Activated CD4-positive, alpha-beta T cell treated with anti-CD3 and anti-CD28 coated beads, Interleukin-10, Interleukin-2, amounts not matched to agents 100 ng/mL and 50 ng/mL, durations not matched to agents 16 hours and 8 hours (primary cell): ENCODE measurements around the gene ZNF25.
"Not testable (repeated sequence)": the region's sequence is repeated elsewhere in the genome, so short reads cannot be mapped to it uniquely, and the experiment has no call there.

Experiments
- DNase-seq: peaks from one replicate; pipeline ENCODE4 v3.0.0-alpha.2; 2020

ZNF25 gene

DNA sequence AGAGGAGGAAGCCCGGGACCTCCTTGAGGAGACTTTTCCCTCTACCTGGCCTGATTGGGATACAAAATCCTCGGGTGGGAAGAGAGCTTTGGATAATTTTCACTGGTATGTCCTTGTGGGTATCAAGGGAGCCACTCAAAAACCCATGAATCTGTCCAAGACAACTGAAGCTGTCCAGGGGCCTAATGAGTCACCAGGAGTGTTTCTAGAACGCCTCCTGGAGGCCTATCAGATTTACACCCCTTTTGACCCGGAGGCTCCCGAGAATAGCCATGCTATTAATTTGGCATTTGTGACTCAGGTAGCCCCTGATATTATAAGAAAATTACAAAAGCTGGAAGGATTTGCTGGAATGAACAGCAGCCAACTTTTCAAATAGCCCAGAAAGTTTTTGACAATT is 38.6 kb downstream of the ZNF25 start:
- no peak for DNase-seq

- no peak for DNase-seq
These were observed 41.7 kb downstream of the ZNF25 start for GRCh38 chr10:37934791-37935190.

- no peak for DNase-seq
These were observed 46.0 kb downstream of the ZNF25 start for GRCh38 chr10:37930423-37930822.

- DNase-seq = not testable (repeated sequence)
These were observed 68.3 kb downstream of the ZNF25 start for GRCh38 chr10:37908165-37908564.

DNA sequence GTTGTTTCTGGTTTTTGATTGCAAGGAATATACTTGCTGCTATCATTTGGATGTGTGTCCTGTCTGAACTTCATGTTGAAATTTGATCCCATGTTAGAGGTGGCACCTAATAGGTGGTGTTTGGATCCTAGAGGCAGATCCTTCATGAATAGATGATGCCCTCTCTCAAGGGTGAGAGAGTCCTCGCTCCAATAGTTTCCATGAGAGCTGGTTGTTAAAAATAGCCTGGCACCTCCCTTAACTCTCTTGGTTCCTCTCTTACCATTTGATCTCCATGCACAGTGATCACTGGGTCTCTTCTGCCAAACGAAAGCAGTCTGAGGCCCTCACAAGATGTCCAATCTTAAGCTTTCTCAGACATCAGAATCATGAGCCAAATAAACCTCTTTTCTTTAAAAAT is 70.1 kb downstream of the ZNF25 start:
- no peak for DNase-seq
